T-helper 17 cell (primary cell): ENCODE data around the gene MEF2C. TPM values are rescaled to one million over a fixed set of nuclear protein-coding genes. Genes with fewer than 3 reads are reported as not detected.

ENCODE experiments used
- ATAC-seq: fragments of 150-1000 bp; cut with Tn5 transposase; 2 replicates; pipeline ENCODE4 v1.10.0; 2021; ENCODE audit warnings: mild to moderate bottlenecking, moderate library complexity
- DNase-seq, 3 donors: peaks; one replicate each; pipeline versions ENCODE4 v3.0.0 to v3.0.0-alpha.2; 2020 to 2021
- H3K9me3 ChIP-seq: one replicate; pipeline ENCODE4 v1.7.0; 2013; ENCODE audit warnings: low read length, mild to moderate bottlenecking; ENCODE audit not compliant: control insufficient read depth, poor library complexity, severe bottlenecking
- H3K27ac Mint-ChIP-seq: one replicate; pipeline ENCODE4 v1.8.0; 2022; ENCODE audit warnings: mild to moderate bottlenecking, moderate library complexity, mixed read lengths
- H3K27me3 Mint-ChIP-seq: one replicate; pipeline ENCODE4 v1.8.0; 2022; ENCODE audit warnings: mixed read lengths
- H3K36me3 Mint-ChIP-seq: one replicate; pipeline ENCODE4 v1.8.0; 2022; ENCODE audit warnings: low read depth, mixed read lengths
- H3K4me1 Mint-ChIP-seq: one replicate; pipeline ENCODE4 v1.8.0; 2022; ENCODE audit warnings: mild to moderate bottlenecking, mixed read lengths
- H3K4me3 Mint-ChIP-seq: one replicate; pipeline ENCODE4 v1.8.0; 2022; ENCODE audit warnings: mild to moderate bottlenecking, moderate library complexity, mixed read lengths
- total RNA-seq, 4 donors: library from RNA in 2 of 4; stranded (reverse) in 2 of 4; gene quantifications; one replicate each; pipeline ENCODE4 v1.2.3 and lab custom pipeline; 2022 to 2026

MEF2C gene
- total RNA-seq, 2 donors from 2014 or later: 10.9 to 11.9 TPM

DNA sequence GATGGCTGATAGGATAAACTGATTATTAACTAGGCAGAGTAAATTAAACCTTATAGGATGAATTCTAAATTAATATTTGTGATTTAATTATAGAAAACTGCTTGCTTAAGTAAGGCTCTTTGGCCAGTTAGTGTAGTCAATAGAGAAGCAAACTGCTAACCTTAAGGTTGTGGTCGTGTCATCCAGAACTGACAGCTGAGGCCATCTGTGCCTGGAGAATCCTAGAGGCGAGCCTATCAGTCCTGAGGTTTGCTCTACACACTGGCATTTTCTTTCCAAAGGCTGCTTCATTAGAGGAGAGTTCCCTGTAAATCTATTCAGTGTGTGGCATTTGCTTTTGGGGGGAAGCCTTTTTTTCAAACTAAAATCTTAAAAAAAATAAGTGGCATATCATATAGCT is 169.2 kb downstream of the MEF2C start:
- H3K27me3 Mint-ChIP-seq: peaks cover 31% of the 10 kb centered on the region
- H3K27ac Mint-ChIP-seq: no peak overlapping the region
- ATAC-seq: no peak
- no peaks in the 10 kb centered on the region for H3K4me1 Mint-ChIP-seq
- no peak for DNase-seq
- H3K4me3 Mint-ChIP-seq: no peak overlapping the region
- H3K36me3 Mint-ChIP-seq: no peaks in the 10 kb centered on the region
- no peaks in the 10 kb centered on the region for H3K9me3 ChIP-seq

DNA sequence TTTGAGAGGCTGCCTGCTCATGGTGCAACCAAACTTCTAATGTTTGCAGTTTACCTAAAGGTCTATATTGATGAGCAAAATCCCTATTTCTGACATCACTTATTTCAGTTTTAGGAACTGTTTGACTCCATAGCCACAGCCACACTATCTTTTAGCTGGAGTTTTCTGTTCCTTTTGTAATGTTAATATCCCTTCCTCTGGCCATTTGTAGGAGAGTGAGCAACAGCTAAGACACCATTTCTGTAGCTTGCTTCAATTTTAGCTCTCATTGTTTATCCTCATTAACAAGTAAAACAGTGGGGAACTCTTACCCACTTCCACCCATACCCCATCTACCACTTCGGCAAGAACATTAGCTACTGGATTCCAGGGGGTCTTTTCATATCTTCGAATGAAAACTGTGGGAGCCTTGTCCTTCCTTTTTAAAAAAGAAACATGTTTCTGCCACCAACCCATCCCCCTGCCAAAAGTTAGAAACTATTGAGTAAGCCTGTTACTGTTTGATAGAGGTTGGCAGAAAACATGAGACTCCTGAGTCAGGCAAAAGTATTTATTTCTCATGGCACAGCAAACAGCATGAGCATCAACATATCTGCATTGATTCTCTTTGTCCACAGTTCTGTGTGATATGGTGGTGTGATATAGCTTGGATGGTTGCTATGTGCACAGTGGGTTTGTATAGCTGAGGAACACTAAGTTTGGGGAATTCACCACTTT is 174.1 kb downstream of the MEF2C start:
- DNase-seq (no peak), ATAC-seq (no peak)
- Mint-ChIP-seq H3K27ac (no peak overlapping the region), H3K4me1 (no peaks in the 10 kb centered on the region), H3K36me3 (no peaks in the 10 kb centered on the region), H3K4me3 (no peak overlapping the region), H3K27me3 (peaks cover 20% of the 10 kb centered on the region)
- H3K9me3 ChIP-seq: no peaks in the 10 kb centered on the region

DNA sequence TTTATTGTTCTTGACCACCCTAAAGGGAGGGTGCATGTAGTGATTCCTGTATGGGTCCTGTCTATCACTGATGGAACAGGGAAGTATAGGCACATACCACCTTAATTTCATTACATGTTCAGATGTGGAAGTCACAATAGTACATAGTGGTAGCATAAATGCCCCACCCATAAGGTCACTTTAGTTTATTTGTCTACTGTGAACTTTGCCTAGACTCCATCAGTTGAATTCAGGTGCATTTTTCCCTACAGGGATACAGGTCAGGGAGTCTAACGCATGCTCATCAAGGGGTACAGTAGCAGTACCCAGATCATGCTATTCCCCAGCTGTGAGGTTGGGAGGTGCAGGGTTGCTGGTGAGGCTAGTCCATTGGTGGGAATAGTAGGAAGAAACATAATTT is 175.0 kb downstream of the MEF2C start:
- Mint-ChIP-seq H3K27me3 (peaks cover 20% of the 10 kb centered on the region), H3K27ac (no peak overlapping the region), H3K4me1 (no peaks in the 10 kb centered on the region), H3K36me3 (no peaks in the 10 kb centered on the region), H3K4me3 (no peak overlapping the region)
- DNase-seq (no peak), ATAC-seq (no peak)
- no peaks in the 10 kb centered on the region for H3K9me3 ChIP-seq

DNA sequence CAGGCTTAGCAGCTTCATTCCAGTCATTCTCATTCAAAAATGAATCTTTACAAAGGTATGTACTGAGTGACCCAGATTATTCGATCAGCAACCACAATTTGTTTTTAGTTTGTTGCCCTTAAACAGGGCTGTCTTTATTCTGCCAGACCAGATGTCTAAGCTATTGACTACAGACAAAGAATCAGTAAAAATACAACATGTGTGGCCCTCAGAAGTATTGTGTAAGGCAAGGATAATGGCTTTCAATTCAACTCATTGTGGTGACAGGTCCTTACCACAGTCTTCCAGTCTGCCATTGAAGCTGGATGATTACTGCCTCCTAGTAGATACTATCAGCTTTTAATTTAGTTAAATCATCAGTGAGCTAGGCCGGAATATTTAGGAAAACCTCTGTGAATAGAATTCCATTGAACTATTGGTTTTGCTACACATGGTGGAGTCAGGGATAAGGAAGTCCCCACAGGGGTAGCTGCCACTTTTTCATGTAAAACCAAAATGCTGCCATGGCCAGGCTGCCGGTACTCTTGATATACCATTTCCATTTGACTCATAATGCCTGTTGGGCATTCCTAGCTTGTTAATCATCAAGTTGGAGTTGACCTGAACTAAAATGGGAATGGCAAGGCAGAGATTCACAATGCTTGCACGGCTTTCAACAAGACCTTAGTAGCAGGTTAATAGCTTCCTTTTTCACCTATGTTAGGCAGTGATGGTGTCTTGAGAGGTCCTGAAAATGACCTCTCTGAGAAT is 175.6 kb downstream of the MEF2C start:
- H3K4me1 Mint-ChIP-seq: no peaks in the 10 kb centered on the region
- H3K27ac Mint-ChIP-seq: no peak overlapping the region
- ATAC-seq (no peak), DNase-seq (no peak)
- peaks cover 22% of the 10 kb centered on the region for H3K27me3 Mint-ChIP-seq
- no peak overlapping the region for H3K4me3 Mint-ChIP-seq
- no peaks in the 10 kb centered on the region for H3K9me3 ChIP-seq
- no peaks in the 10 kb centered on the region for H3K36me3 Mint-ChIP-seq

DNA sequence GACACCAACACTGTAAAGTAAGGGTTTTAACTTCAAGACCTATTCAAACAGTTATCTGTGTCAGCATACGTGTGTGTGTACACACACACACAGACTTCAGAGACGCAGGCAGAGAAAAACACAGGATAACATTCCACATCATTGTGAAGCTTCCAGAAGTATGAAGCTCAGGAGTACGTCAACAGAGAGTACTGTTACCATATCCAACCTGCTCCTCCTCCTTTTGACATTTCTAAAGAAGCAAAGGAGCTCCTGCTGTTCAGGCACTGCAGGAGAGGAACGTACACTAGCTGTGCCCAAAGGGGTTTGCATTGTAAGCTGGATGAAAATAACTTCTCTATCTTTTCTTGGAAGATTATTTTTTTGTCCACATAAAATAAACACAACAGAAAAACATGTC is 180.7 kb downstream of the MEF2C start:
- Mint-ChIP-seq H3K4me1 (no peaks in the 10 kb centered on the region), H3K4me3 (no peak overlapping the region), H3K27ac (no peak overlapping the region), H3K36me3 (peaks cover 2% of the 10 kb centered on the region), H3K27me3 (peaks cover 54% of the 10 kb centered on the region)
- H3K9me3 ChIP-seq: no peaks in the 10 kb centered on the region
- ATAC-seq (no peak), DNase-seq (no peak)

DNA sequence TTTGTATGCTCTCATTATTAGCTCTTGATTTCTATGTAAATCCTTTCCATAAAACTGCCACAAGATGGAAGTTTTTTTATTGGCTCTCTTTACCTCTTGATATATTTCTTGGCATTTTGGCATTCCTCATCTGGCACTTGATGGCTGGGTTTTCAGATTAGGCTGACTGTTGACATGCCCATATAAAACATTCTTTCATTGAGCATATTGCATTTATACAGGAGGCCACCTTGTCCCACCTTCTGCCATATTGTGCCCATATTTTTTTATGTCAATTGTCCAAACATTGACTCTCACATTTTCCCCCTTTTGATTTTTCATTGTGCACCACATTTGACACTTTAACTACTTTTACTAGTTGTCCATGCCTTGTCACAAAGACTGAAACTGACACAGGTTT is 182.9 kb downstream of the MEF2C start:
- Mint-ChIP-seq H3K27me3 (peaks cover 71% of the 10 kb centered on the region), H3K27ac (no peak overlapping the region), H3K36me3 (peaks cover 2% of the 10 kb centered on the region), H3K4me3 (no peak overlapping the region), H3K4me1 (no peaks in the 10 kb centered on the region)
- DNase-seq (no peak), ATAC-seq (no peak)
- H3K9me3 ChIP-seq: no peaks in the 10 kb centered on the region

DNA sequence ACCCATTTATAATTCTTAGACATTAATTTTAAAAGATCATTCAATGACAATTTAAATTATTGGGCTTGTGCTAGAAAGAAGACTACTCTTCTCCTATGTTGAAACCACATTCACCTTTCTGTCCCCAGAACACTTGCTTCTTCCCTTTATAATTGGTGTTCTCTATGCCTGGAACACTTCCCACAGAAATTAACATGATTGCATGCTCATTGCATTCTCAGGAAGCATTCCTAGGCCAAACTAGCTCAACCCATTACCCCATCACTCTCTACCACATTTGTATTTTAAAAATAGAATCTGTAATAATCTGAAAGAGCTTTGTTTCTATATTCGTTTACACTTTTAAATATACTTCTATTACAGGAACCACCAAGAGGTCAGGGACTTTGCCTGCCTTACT is 184.7 kb downstream of the MEF2C start:
- Mint-ChIP-seq H3K27ac (no peak overlapping the region), H3K27me3 (peaks cover 76% of the 10 kb centered on the region), H3K4me3 (no peak overlapping the region), H3K4me1 (no peaks in the 10 kb centered on the region), H3K36me3 (peaks cover 2% of the 10 kb centered on the region)
- H3K9me3 ChIP-seq: no peaks in the 10 kb centered on the region
- ATAC-seq (no peak), DNase-seq (no peak)

DNA sequence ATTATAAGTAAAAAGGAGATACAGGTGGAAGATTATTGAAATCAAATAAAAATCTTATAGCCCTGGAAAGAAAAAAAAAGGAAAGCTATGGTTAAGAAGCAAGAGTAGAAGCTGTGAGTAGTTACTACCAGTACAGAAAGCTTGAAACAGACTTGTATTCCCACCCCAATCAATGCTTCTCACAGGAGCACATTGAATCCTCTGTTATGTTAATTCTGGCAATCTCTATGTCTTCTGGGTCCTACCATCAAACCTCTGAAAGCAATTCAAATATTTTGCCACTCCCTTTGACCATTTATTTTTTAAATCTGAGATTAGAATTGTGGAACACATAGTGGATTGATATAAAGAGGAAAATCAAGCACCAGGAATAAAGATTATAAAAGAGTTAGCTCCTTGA is 186.5 kb downstream of the MEF2C start:
- H3K9me3 ChIP-seq: no peaks in the 10 kb centered on the region
- DNase-seq (no peak), ATAC-seq (no peak)
- Mint-ChIP-seq H3K4me1 (peaks cover 4% of the 10 kb centered on the region), H3K27ac (no peak overlapping the region), H3K36me3 (peaks cover 2% of the 10 kb centered on the region), H3K27me3 (peaks cover 83% of the 10 kb centered on the region), H3K4me3 (no peak overlapping the region)

DNA sequence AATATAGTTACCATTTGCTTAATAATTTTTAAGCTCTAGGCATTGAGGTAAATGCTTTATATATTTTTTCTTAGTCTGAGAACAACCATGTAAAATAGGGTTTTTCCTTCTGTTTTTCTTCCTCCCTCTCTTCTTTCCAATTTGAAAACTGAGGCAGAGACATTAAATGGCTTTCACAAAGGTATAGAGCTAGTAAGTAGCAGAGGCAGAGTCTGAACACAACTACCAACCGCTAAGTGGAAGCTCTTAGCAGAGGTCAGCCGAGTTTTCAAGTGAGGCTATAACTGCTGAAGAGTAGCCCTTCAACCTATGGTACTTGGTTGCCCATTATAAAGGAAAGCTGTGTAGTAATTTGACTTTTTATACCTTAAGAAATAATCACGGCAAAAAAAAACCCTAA is 187.1 kb downstream of the MEF2C start:
- H3K9me3 ChIP-seq: no peaks in the 10 kb centered on the region
- ATAC-seq (no peak), DNase-seq (no peak)
- no peak overlapping the region for H3K4me3 Mint-ChIP-seq
- H3K4me1 Mint-ChIP-seq: peaks cover 7% of the 10 kb centered on the region
- H3K27ac Mint-ChIP-seq: no peak overlapping the region
- H3K27me3 Mint-ChIP-seq: peaks cover 86% of the 10 kb centered on the region
- peaks cover 4% of the 10 kb centered on the region for H3K36me3 Mint-ChIP-seq

DNA sequence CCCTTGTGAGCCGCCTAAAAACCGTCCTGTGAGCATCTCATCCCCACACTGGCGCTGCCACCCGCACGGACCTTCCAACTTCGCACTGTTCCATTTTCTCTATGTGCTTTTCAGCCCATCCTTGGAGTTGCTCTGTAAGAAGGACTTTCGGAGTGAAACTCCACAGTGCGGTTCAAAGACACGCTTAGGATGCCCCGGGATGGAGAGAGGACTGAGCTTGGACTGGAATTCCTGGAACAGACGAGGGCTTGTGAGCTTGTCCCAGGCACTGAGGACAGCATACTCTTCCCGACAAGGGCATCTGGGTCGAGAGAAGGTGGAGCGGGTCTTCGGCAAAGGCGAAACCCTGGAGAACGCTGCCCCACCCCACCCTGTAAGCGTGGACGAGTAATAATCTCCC is 187.8 kb downstream of the MEF2C start:
- Mint-ChIP-seq H3K4me3 (no peak overlapping the region), H3K36me3 (peaks cover 5% of the 10 kb centered on the region), H3K4me1 (peaks cover 14% of the 10 kb centered on the region), H3K27me3 (peaks cover 89% of the 10 kb centered on the region), H3K27ac (no peak overlapping the region)
- no peaks in the 10 kb centered on the region for H3K9me3 ChIP-seq
- DNase-seq: no peak
- no peak for ATAC-seq

DNA sequence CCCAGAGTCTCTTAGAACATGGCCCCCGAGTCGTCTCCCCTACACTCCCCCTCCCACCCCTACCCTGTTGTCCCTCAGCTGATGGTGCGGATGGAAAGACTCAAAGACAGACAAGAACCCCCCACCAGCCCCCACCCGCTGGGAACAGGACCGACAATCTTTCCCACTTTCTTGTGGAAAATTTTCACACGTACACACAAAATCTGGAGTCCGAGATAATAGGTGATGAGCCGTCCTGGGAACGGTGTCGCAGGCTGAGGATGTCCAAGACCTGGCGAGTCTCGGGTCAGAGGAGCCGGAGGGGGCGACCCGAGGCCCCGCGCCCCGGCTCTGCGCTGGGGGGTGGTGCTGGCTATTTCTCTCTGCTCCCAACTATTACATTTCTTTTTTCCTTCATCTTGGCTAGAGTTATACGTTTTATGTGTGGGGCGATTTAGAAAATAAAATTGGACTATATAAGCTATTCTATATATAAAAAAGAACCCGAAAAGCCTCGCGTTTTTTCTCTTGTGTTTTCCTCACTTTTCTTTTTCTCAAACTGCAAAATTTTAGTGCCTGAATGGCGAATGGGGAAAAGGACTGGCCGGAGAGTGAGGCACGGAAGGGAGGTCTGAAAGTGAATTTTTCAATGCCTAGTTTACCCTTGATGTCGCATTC is 188.8 kb downstream of the MEF2C start:
- ATAC-seq (no peak), DNase-seq (no peak)
- peaks cover 88% of the 10 kb centered on the region for H3K27me3 Mint-ChIP-seq
- no peak overlapping the region for H3K27ac Mint-ChIP-seq
- H3K4me1 Mint-ChIP-seq: peaks cover 14% of the 10 kb centered on the region
- H3K4me3 Mint-ChIP-seq: no peak overlapping the region
- no peaks in the 10 kb centered on the region for H3K9me3 ChIP-seq
- H3K36me3 Mint-ChIP-seq: peaks cover 4% of the 10 kb centered on the region

DNA sequence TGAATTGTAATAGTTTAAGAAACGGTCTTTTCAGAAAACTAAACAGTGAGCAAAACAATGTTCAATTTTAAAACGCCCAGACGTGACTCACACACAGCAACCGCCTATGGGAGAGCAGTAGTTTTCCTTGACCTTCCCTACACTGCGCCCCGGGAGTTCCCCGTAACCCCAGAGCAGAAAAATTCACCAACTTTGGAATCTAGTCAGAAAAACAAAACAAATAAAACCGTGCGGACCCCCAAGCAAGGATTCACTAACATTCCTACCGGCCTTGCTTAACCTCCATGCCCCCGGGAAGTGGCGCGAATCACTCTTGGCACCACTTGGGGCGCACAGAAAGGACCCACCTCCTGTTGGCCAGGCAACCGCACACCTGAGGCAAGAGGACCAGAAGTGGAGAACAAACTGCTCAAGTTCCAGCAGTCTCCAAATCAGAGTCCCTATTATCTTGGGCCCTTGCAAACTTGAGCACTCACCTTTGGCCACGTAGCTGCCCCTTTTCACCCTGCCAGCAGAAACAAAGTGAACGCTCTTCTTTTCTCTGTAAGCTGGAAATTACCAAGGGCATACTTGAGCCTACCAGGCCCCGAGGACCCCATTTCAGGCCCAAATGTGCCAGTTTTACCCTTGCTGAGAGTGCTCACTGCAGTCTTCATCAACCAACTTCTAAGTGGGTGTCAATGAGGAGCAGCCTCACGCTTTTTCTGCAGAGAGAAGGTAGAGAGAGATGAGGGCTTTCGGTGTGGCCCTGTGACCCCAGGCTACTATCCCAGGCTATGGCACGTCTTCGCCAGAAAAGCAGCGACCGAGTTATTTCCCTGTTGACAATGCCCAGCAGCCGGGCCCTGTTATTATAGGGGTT is 189.7 kb downstream of the MEF2C start:
- H3K36me3 Mint-ChIP-seq: peaks cover 4% of the 10 kb centered on the region
- H3K4me3 Mint-ChIP-seq: no peak overlapping the region
- DNase-seq: no peak
- H3K27me3 Mint-ChIP-seq: peaks cover 88% of the 10 kb centered on the region
- peak overlapping the region; percentile 74 for H3K27ac Mint-ChIP-seq
- peaks cover 14% of the 10 kb centered on the region for H3K4me1 Mint-ChIP-seq
- no peaks in the 10 kb centered on the region for H3K9me3 ChIP-seq
- ATAC-seq: no peak
